ENCODE measurements around the gene CPLANE2.

DNA sequence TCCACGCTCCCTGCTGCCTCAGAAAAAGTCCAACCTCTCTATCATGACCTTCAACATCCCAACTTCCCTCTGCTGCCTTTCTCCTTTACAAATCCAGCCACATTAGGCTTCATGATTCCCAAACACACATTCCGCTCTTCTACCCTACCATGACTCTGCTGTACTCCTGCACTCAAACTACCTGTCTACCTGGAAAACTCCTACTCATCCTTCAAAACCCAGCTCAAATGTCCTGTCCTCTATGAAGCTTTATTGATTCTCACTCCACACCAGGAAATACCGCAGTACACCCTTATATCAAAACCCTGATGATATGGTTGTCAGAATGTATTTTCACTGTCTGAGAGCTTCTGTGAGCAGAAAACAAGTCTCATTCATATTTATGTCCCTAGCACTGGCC lies 33.4 kb downstream of the CPLANE2 start:
- TF ChIP-seq CTCF (IDR thresholded peaks at IDR 0.05; ENCODE audit: poor library complexity, severe bottlenecking) = no peak
- no peak for TF ChIP-seq POLR2AphosphoS5 (IDR thresholded peaks at IDR 0.05)
- TF ChIP-seq EP300 (conservative IDR thresholded peaks at IDR 0.05; ENCODE audit: poor library complexity, severe bottlenecking) = no peak
- TF ChIP-seq EZH2 (IDR thresholded peaks at IDR 0.05; ENCODE audit: borderline replicate concordance, insufficient read depth, low read length, poor library complexity, severe bottlenecking) = no peak
- TF ChIP-seq RAD21 (conservative IDR thresholded peaks at IDR 0.05) = no peak
- no peak for TF ChIP-seq MXI1 (conservative IDR thresholded peaks at IDR 0.05; ENCODE audit: poor library complexity, severe bottlenecking)
